Pancreas (tissue), 10 donors: Measurements from ENCODE around the gene PLCB1. TPM values are rescaled to one million over a fixed set of nuclear protein-coding genes. Genes with fewer than 3 reads are reported as not detected.
A peak's percentile ranks its signal among the peaks of the same experiment; 100 is the strongest.

Experiments
- ATAC-seq, 4 donors: fragments of 200-7000 bp; cut with Tn5 transposase; one replicate each; pipeline versions ENCODE4 v1.8.0 to v1.9.1; 2020; ENCODE audit warnings: mild to moderate bottlenecking in 4 of 4, moderate library complexity in 4 of 4
- DNase-seq, 6 donors: peaks; one replicate each; pipeline ENCODE4 v3.0.0-alpha.2; 2020
- FAIRE-seq: peaks from 2 replicates; lab custom pipeline; 2012; peaks lifted over from hg19 to GRCh38; lab: Jason Lieb, UNC
- H3K27ac ChIP-seq, 4 donors: fragments of 200-600 bp; sonication (generic); 1 replicate in 3 of 4; 2 replicates in 1 of 4; pipeline versions ENCODE4 v1.5.0 to v1.8.0; 2020
- H3K27me3 ChIP-seq, 4 donors: fragments of 200-600 bp; one replicate each; pipeline ENCODE4 v1.8.0; 2021
- H3K36me3 ChIP-seq, 3 donors: fragments of 200-600 bp; sonication (generic) in 1 of 3; one replicate each; pipeline versions ENCODE4 v1.5.0 to v1.8.0; 2020 to 2021
- H3K4me1 ChIP-seq, 3 donors: fragments of 200-600 bp; one replicate each; pipeline ENCODE4 v1.8.0; 2021
- H3K4me3 ChIP-seq, 4 donors: fragments of 200-600 bp; sonication (generic) in 2 of 4; one replicate each; pipeline versions ENCODE4 v1.5.0 to v1.8.0; 2020 to 2021
- H3K9me3 ChIP-seq, 4 donors: fragments of 200-600 bp; one replicate each; pipeline ENCODE4 v1.8.0; 2021
- CTCF ChIP-seq, 4 donors: fragments of 200-600 bp; sonication (generic) in 3 of 4; IDR thresholded peaks; one replicate each; pipeline versions ENCODE4 v1.5.0 to v1.8.0; 2021; ENCODE audit warnings: antibody characterized with exemption in 4 of 4
- WGBS, 2 donors: extraction: QIAGEN DNeasy Blood & Tissue Kit; methylation state at CpG; one replicate each; pipeline ENCODE4 v1.1.7; 2013; 5-methylcytosine and 5-hydroxymethylcytosine counted together
- intact Hi-C, 3 donors: fragments of 100-400 bp; cut with DNase I; formaldehyde crosslinking; loops; one replicate each; pipeline versions ENCODE4 v1.11.1 to v1.14.2; 2022
- polyA plus RNA-seq, 2 donors: library from polyadenylated mRNA; stranded (reverse); fragments of 200-250 nt; gene quantifications; one replicate each; pipeline ENCODE4 v1.2.3, GENCODE V29; 2013
- total RNA-seq, 6 donors: library from RNA; stranded (reverse); fragmentation: NEBNext Ultra II Directional in 4 of 6; extraction: Animal tissue kit (Norgen Biotek cat#: 25700) in 4 of 6; gene quantifications; one replicate each; pipeline versions ENCODE4 v1.2.1 to v1.2.4, GENCODE V29; 2021 to 2023
- donor health status: healthy with polysubstance abuse.
- donor health status: DM: no; HTN: no; CAD: no; lungs with moderate emphysema.
- donor health status: DM: no; HTN: no; CAD: no.
- donor health status: control.
- donor health status: control.
- donor health status: Bipolar disorder and iron deficiency.
- donor health status: DM: yes; HTN: yes; CAD: no.
- donor health status: DM: no; HTN: no; CAD: no.
- donor health status: DM: no; HTN: no; CAD: no.
- donor health status: DM: yes; HTN: yes; CAD: no.

PLCB1 gene
- total and polyA plus RNA-seq, 8 donors = 4.5 to 18.7 (median 13.7) TPM

DNA sequence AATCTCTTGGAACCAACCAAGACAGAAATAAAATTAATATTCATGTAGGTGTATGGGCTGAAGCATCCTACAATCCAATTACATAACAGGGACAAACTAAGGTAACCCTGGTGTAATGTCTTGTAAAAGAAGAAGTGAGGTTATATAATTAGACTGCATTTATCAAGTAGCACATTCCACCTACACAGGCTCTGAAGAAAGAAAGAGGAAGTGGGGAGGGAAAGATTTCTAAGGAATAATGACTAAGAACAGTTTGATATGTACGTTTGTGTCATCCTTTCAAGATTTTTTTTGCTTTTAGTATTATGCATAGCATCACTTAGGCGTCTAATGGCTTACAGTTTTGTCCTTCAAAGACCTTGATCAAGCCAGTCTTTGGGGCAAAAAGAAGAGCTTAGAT, 139.7 kb downstream of the PLCB1 start:
- Histone ChIP-seq H3K4me1 (peaks cover 0 to 10% (median 10%) of the 10 kb centered on the region in 3 donors), H3K27ac (no peak overlapping the region), H3K4me3 (no peak overlapping the region), H3K27me3 (no peaks in the 10 kb centered on the region), H3K9me3 (no peaks in the 10 kb centered on the region), H3K36me3 (no peaks in the 10 kb centered on the region)
- ATAC-seq (no peak), FAIRE-seq (no peak), DNase-seq (no peak)
- 83% methylated on average over 2 of the region's 2 CpGs for WGBS, 2 donors
- no peak for TF ChIP-seq CTCF (IDR thresholded peaks at IDR 0.05)
- intact Hi-C loops = no loop called here

DNA sequence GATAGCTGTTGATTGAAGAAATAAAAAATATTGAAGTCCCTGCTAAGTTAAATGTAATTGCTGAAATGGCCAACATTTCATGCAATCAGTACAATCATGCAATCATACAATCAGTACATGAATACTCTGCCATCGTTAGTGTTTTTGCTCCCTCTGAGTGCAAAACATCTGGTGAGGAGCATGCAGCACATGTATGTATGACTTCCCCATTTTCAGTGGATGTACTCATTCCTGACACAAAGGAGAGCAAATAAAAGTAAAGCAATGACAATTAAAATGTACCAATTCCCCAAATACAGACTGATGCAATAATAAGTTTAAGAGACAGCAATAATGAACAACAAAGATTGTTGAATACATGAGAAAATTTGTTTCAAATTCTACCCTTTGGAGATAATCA, 140.7 kb downstream of the PLCB1 start:
- H3K27ac ChIP-seq = no peak overlapping the region
- TF ChIP-seq CTCF (IDR thresholded peaks at IDR 0.05) = no peak
- H3K36me3 ChIP-seq = no peaks in the 10 kb centered on the region
- intact Hi-C loops = no loop called here
- no peak overlapping the region for H3K4me3 ChIP-seq
- H3K4me1 ChIP-seq = peaks cover 0 to 10% (median 10%) of the 10 kb centered on the region in 3 donors
- no peaks in the 10 kb centered on the region for H3K9me3 ChIP-seq
- 60 to 81% methylated on average over 1 of the region's 1 CpG for WGBS, 2 donors
- no peaks in the 10 kb centered on the region for H3K27me3 ChIP-seq
- DNase-seq (no peak), FAIRE-seq (no peak), ATAC-seq (no peak)

DNA sequence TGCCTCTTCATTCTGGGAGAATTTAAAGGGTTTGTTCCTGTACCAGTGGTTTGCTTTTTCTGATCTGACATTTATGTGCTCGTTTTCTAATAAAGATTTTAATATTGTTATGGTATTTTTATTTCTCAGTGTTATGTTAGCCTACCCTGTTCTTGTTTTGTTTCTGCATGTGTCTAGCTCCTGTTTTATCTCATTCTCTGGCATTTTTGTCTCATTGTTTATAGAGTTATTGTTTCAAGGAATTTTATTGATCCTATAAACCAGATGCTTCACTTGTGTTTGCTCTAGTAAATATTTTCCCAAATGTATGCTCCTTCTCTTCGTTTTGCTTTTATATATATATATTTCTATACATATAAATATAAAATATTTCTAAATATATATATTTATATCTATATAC, 152.8 kb downstream of the PLCB1 start:
- intact Hi-C loops = no loop called here
- Histone ChIP-seq H3K9me3 (no peaks in the 10 kb centered on the region), H3K4me3 (no peak overlapping the region), H3K4me1 (peaks cover 0 to 19% (median 6%) of the 10 kb centered on the region in 3 donors), H3K27ac (no peak overlapping the region), H3K27me3 (no peaks in the 10 kb centered on the region), H3K36me3 (no peaks in the 10 kb centered on the region)
- WGBS, 2 donors = 35 to 40% methylated on average over 2 of the region's 2 CpGs
- DNase-seq (no peak), FAIRE-seq (peak; percentile 63), ATAC-seq (no peak)
- TF ChIP-seq CTCF (IDR thresholded peaks at IDR 0.05) = no peak

GRCh38 chr20:8287340-8287739, 155.3 kb downstream of the PLCB1 start:
- Histone ChIP-seq H3K27me3 (no peaks in the 10 kb centered on the region), H3K27ac (no peak overlapping the region), H3K4me1 (peaks cover 0 to 17% (median 10%) of the 10 kb centered on the region in 3 donors), H3K36me3 (no peaks in the 10 kb centered on the region), H3K4me3 (no peak overlapping the region), H3K9me3 (no peaks in the 10 kb centered on the region)
- intact Hi-C loops = no loop called here
- DNase-seq = no peak
- FAIRE-seq = no peak
- WGBS, 2 donors = 75 to 84% methylated on average over 5 of the region's 5 CpGs
- TF ChIP-seq CTCF (IDR thresholded peaks at IDR 0.05) = no peak
- ATAC-seq = no peak

GRCh38 chr20:8291200-8291599, 159.1 kb downstream of the PLCB1 start:
- Histone ChIP-seq H3K27me3 (no peaks in the 10 kb centered on the region), H3K36me3 (no peaks in the 10 kb centered on the region), H3K4me1 (peaks cover 0 to 9% (median 4%) of the 10 kb centered on the region in 3 donors), H3K4me3 (no peak overlapping the region), H3K9me3 (no peaks in the 10 kb centered on the region), H3K27ac (no peak overlapping the region)
- ATAC-seq (peak in 1 of 4 donors; percentile 29), FAIRE-seq (no peak), DNase-seq (no peak)
- intact Hi-C loops = no loop called here
- no peak for TF ChIP-seq CTCF (IDR thresholded peaks at IDR 0.05)
- 83 to 87% methylated on average over 1 of the region's 1 CpG for WGBS, 2 donors
